Measurements from ENCODE around the gene C3orf22. TPM values are rescaled to one million over a fixed set of nuclear protein-coding genes. Genes with fewer than 3 reads are reported as not detected.
"Not testable (repeated sequence)": the region's sequence is repeated elsewhere in the genome, so short reads cannot be mapped to it uniquely, and the experiment has no call there.

Gene C3orf22, protein sequence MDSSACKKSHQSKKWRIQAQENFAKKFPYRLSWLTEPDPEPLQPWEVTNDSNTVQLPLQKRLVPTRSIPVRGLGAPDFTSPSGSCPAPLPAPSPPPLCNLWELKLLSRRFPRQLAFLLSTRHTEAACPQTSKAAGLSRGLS
- total RNA-seq, result not detected in 2 replicates

DNA sequence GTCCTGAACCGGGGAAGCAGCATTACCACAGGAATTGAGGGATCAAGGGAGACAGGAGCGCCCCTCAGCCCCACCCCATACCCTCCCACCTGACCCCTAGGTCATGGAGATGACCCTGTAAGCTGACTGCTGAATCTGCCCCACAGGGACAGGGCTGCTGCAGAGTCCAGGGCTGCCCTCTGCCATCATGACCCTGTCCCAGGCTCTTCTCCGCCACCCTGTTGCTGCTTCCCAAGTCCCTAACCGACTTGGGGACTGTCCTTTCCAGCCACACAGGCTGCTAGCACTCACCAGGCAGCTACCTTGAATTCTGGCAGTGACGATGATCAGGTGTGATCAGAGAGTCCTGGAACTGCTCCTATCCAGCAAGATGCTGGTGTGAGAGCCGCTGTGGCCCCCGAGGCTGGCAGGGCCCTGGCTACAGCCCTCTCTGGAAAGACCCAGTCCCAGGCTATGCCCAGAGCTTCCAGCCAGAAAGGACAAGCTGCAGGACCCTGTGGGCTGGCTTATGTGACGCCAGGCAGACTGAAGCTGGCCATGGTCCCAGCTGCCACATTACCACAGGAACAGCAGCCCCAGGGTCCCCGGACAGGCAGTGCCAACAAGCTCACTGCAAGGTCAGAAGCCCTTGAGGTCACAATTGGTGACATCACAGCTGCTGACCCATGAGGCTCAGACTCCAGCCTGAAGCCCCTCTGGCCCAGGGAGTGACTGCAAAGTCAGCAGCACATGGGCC is at the start of gene C3orf22:
Gene C3orf22, minus strand, starts transcription at position 597 of the 736 bp plus-strand sequence. CDS start 5,542 bp downstream, outside the sequence.
- intact Hi-C loops (cut with micrococcal nuclease), result no loop called here
- peaks cover 8% of the 10 kb centered on the region for H3K27me3 Mint-ChIP-seq (ENCODE audit: insufficient read depth)
- no peaks in the 10 kb centered on the region for H3K9me3 Mint-ChIP-seq
- no peaks in the 10 kb centered on the region for H3K4me1 Mint-ChIP-seq (ENCODE audit: low read depth)
- no peak within 1 kb of the TSS for H3K27ac Mint-ChIP-seq
- DNase-seq (ENCODE audit: low spot score), result no peak
- H3K4me3 Mint-ChIP-seq, result no peak within 1 kb of the TSS
- no peaks in the 10 kb centered on the region for H3K36me3 Mint-ChIP-seq (ENCODE audit: low read depth)

- peak; percentile 6 for DNase-seq (ENCODE audit: low spot score)
- intact Hi-C loops (cut with micrococcal nuclease), result loop anchor here (1.0 to 5.0 kb wide), 2 partner anchors 84 to 130 kb away; partner anchors contain the start of gene ZXDC
- no peaks in the 10 kb centered on the region for H3K36me3 Mint-ChIP-seq (ENCODE audit: low read depth)
- H3K27me3 Mint-ChIP-seq (ENCODE audit: insufficient read depth), result peaks cover 2% of the 10 kb centered on the region
- H3K9me3 Mint-ChIP-seq, result no peaks in the 10 kb centered on the region
- H3K27ac Mint-ChIP-seq, result no peak overlapping the region
- H3K4me1 Mint-ChIP-seq (ENCODE audit: low read depth), result peaks cover 10% of the 10 kb centered on the region
- no peak overlapping the region for H3K4me3 Mint-ChIP-seq
These were observed 48.6 kb upstream of the C3orf22 start for GRCh38 chr3:126607214-126607908.

GRCh38 chr3:126606001-126606400 is 47.3 kb upstream of the C3orf22 start:
- H3K27ac Mint-ChIP-seq, result no peak overlapping the region
- DNase-seq (ENCODE audit: low spot score), result no peak
- peaks cover 11% of the 10 kb centered on the region for H3K27me3 Mint-ChIP-seq (ENCODE audit: insufficient read depth)
- no peak overlapping the region for H3K4me3 Mint-ChIP-seq
- intact Hi-C loops (cut with micrococcal nuclease), result loop anchor here (5.0 kb wide), 1 partner anchor 129 kb away; the partner anchor contains the start of gene ZXDC
- H3K4me1 Mint-ChIP-seq (ENCODE audit: low read depth), result peaks cover 8% of the 10 kb centered on the region
- H3K36me3 Mint-ChIP-seq (ENCODE audit: low read depth), result no peaks in the 10 kb centered on the region
- no peaks in the 10 kb centered on the region for H3K9me3 Mint-ChIP-seq

DNA sequence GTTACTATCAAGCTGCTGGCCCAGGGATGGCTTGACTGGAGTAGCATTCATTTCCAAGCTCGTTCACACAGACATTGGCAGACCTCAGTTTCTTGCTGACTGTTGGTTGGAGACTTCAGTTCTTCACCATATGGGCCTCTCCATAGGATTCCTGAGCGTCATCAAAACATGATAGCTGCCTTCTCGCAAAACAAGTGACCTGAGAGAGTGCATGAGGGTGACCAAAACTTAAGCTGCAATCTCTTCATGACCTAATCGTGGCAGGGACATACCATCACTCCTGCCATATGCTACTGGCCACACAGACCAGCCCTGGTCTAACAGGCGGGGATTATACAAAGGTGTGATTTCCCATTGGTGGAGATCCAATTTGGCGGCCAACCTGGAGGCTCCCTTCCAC is 46.0 kb upstream of the C3orf22 start:
- no peaks in the 10 kb centered on the region for H3K9me3 Mint-ChIP-seq
- peaks cover 8% of the 10 kb centered on the region for H3K4me1 Mint-ChIP-seq (ENCODE audit: low read depth)
- no peak for DNase-seq (ENCODE audit: low spot score)
- intact Hi-C loops (cut with micrococcal nuclease), result loop anchor here (5.0 kb wide), 1 partner anchor 127 kb away; the partner anchor contains the start of gene ZXDC
- H3K27ac Mint-ChIP-seq, result no peak overlapping the region
- no peak overlapping the region for H3K4me3 Mint-ChIP-seq
- H3K27me3 Mint-ChIP-seq (ENCODE audit: insufficient read depth), result peaks cover 16% of the 10 kb centered on the region
- H3K36me3 Mint-ChIP-seq (ENCODE audit: low read depth), result no peaks in the 10 kb centered on the region

DNA sequence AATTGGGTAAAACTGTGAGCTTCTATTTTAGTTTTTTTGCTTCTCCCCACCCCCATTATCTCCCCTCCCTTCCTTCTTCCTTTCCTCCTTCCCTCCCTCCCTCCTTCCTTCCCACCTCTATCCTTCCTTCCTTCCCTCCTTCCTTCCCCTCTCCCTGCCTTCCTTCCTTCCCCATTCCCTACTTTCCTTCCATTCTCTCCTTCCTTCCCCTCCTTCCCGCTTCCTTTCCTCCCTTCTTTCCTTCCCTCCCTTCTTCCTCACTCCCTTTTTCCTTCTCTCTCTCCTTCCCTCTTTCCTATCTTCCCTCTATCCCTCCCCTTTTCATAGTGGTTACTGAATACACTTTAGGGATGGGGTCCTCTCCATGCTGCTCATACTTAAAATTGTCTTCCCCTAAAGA is 40.4 kb upstream of the C3orf22 start:
- Mint-ChIP-seq H3K4me3 (no peak overlapping the region), H3K4me1 (ENCODE audit: low read depth) (no peaks in the 10 kb centered on the region), H3K9me3 (no peaks in the 10 kb centered on the region), H3K36me3 (ENCODE audit: low read depth) (no peaks in the 10 kb centered on the region), H3K27me3 (ENCODE audit: insufficient read depth) (peaks cover 17% of the 10 kb centered on the region), H3K27ac (no peak overlapping the region)
- intact Hi-C loops (cut with micrococcal nuclease), result no loop called here
- DNase-seq (ENCODE audit: low spot score), result no peak

- DNase-seq (ENCODE audit: low spot score); H3K36me3 Mint-ChIP-seq (ENCODE audit: low read depth); H3K9me3 Mint-ChIP-seq; intact Hi-C loops (cut with micrococcal nuclease); H3K27me3 Mint-ChIP-seq (ENCODE audit: insufficient read depth); H3K27ac Mint-ChIP-seq; H3K4me1 Mint-ChIP-seq (ENCODE audit: low read depth); H3K4me3 Mint-ChIP-seq: not testable (repeated sequence)
These were observed 36.7 kb upstream of the C3orf22 start for GRCh38 chr3:126595479-126595878.

DNA sequence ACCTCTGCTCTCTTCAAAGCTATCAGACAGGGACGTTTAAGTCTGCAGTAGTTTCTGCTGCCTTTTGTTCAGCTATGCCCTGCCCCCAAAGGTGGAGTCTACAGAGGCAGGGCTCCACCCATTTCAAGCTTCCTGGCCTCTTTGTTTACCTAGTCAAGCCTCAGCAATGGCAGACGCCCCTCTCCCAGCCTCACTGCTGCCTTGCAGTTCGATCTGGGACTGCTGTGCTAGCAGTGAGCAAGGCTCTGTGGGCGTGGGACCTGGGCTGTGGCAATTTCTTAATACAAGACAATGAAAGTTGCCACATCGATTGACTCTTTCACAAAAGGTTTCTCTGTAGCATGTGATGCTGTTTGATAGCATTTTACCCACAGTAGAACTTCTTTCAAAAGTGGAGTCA is 32.8 kb upstream of the C3orf22 start:
- H3K36me3 Mint-ChIP-seq (ENCODE audit: low read depth); H3K4me3 Mint-ChIP-seq; DNase-seq (ENCODE audit: low spot score); H3K4me1 Mint-ChIP-seq (ENCODE audit: low read depth); intact Hi-C loops (cut with micrococcal nuclease); H3K27me3 Mint-ChIP-seq (ENCODE audit: insufficient read depth); H3K9me3 Mint-ChIP-seq; H3K27ac Mint-ChIP-seq: not testable (repeated sequence)

DNA sequence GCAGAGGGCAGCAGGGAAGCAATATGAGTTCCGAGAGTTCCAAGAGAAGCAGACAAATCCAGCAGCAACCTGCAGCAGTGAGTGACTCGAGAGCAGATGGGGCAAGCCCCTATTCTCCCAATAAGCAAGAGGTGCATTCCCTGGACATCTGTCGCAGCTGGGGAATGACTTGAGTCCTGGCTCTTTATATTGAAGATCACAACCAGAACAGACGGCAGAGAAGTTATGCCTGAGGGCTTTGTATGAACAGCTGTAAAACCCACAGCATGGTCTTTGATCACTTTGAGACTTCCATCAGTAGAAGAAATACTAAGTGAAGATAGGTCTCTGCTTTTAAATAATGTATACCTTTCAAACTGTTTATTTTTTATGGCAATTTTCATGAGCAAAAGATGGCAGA is 23.6 kb upstream of the C3orf22 start:
- H3K36me3 Mint-ChIP-seq (ENCODE audit: low read depth), result no peaks in the 10 kb centered on the region
- no peaks in the 10 kb centered on the region for H3K27me3 Mint-ChIP-seq (ENCODE audit: insufficient read depth)
- intact Hi-C loops (cut with micrococcal nuclease), result no loop called here
- DNase-seq (ENCODE audit: low spot score), result no peak
- no peak overlapping the region for H3K4me3 Mint-ChIP-seq
- no peaks in the 10 kb centered on the region for H3K4me1 Mint-ChIP-seq (ENCODE audit: low read depth)
- H3K9me3 Mint-ChIP-seq, result no peaks in the 10 kb centered on the region
- no peak overlapping the region for H3K27ac Mint-ChIP-seq

GRCh38 chr3:126581569-126581968 is 22.8 kb upstream of the C3orf22 start:
- Mint-ChIP-seq H3K27ac (no peak overlapping the region), H3K36me3 (ENCODE audit: low read depth) (no peaks in the 10 kb centered on the region), H3K27me3 (ENCODE audit: insufficient read depth) (no peaks in the 10 kb centered on the region), H3K4me1 (ENCODE audit: low read depth) (no peaks in the 10 kb centered on the region), H3K9me3 (no peaks in the 10 kb centered on the region), H3K4me3 (no peak overlapping the region)
- intact Hi-C loops (cut with micrococcal nuclease), result no loop called here
- no peak for DNase-seq (ENCODE audit: low spot score)

DNA sequence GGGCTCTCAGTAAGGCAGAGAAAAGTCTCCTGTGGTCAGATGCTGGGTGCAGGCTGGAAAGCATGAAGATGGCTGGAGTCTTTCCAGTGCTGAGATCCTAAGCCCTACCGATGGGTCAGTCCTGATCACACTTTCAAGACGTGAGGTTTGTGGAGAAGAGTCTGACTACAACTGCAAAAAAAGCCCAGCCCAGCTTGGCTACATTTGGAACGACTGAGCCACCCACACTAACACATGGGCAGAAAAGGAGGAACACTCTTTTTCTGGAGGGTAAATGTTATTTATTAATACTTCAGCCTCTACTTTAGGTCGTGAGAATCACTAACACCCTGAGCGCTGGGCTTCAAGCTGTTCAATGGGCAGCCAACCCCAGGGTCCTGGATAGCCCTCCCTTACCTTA is 22.0 kb upstream of the C3orf22 start:
- no peaks in the 10 kb centered on the region for H3K36me3 Mint-ChIP-seq (ENCODE audit: low read depth)

GRCh38 chr3:126578702-126579101 is 20.0 kb upstream of the C3orf22 start:
- intact Hi-C loops (cut with micrococcal nuclease), result no loop called here
- Mint-ChIP-seq H3K4me3 (no peak overlapping the region), H3K36me3 (ENCODE audit: low read depth) (no peaks in the 10 kb centered on the region)

More for the DNA sequence above, 22.0 kb upstream of the C3orf22 start:
- no peak for DNase-seq (ENCODE audit: low spot score)
- H3K27ac Mint-ChIP-seq, result no peak overlapping the region
- peaks cover 2% of the 10 kb centered on the region for H3K27me3 Mint-ChIP-seq (ENCODE audit: insufficient read depth)
- H3K4me3 Mint-ChIP-seq, result no peak overlapping the region
- no peaks in the 10 kb centered on the region for H3K9me3 Mint-ChIP-seq
- intact Hi-C loops (cut with micrococcal nuclease), result no loop called here
- H3K4me1 Mint-ChIP-seq (ENCODE audit: low read depth), result no peaks in the 10 kb centered on the region

GRCh38 chr3:126577261-126577660 is 18.5 kb upstream of the C3orf22 start:
- no peaks in the 10 kb centered on the region for H3K4me1 Mint-ChIP-seq (ENCODE audit: low read depth)
- H3K27ac Mint-ChIP-seq, result no peak overlapping the region
- no peaks in the 10 kb centered on the region for H3K36me3 Mint-ChIP-seq (ENCODE audit: low read depth)
- no peak for DNase-seq (ENCODE audit: low spot score)
- peaks cover 6% of the 10 kb centered on the region for H3K27me3 Mint-ChIP-seq (ENCODE audit: insufficient read depth)
- no peak overlapping the region for H3K4me3 Mint-ChIP-seq
- H3K9me3 Mint-ChIP-seq, result no peaks in the 10 kb centered on the region
- intact Hi-C loops (cut with micrococcal nuclease), result no loop called here

More at GRCh38 chr3:126578702-126579101, 20.0 kb upstream of the C3orf22 start:
- no peaks in the 10 kb centered on the region for H3K4me1 Mint-ChIP-seq (ENCODE audit: low read depth)
- no peaks in the 10 kb centered on the region for H3K9me3 Mint-ChIP-seq
- DNase-seq (ENCODE audit: low spot score), result no peak
- peaks cover 4% of the 10 kb centered on the region for H3K27me3 Mint-ChIP-seq (ENCODE audit: insufficient read depth)
- H3K27ac Mint-ChIP-seq, result no peak overlapping the region

GRCh38 chr3:126573492-126574117 is 14.9 kb upstream of the C3orf22 start:
- Mint-ChIP-seq H3K36me3 (ENCODE audit: low read depth) (no peaks in the 10 kb centered on the region), H3K9me3 (no peaks in the 10 kb centered on the region), H3K4me3 (no peak overlapping the region), H3K27ac (no peak overlapping the region), H3K27me3 (ENCODE audit: insufficient read depth) (peaks cover 6% of the 10 kb centered on the region), H3K4me1 (ENCODE audit: low read depth) (no peaks in the 10 kb centered on the region)
- intact Hi-C loops (cut with micrococcal nuclease), result no loop called here
- DNase-seq (ENCODE audit: low spot score), result no peak

Data from activated T-helper 1 cell treated with anti-CD3 and anti-CD28 coated beads, Interleukin-12 subunit alpha, Interleukin-12 subunit beta, Interleukin-2, Interleukin-4 antibody, amounts not matched to agents 30 ng/mL and 10 ng/mL and 1 ng/mL, durations not matched to agents 14 hours and 24 hours and 36 hours (primary cell).